Stimulated activated CD8-positive, alpha-beta memory T cell treated with anti-CD3 and anti-CD28 coated beads, Interleukin-12 subunit alpha, Interleukin-12 subunit beta, amount 100 ng/mL, for 4 hours (primary cell): ENCODE measurements around the gene PRRT3.
"Not testable (repeated sequence)": the region's sequence is repeated elsewhere in the genome, so short reads cannot be mapped to it uniquely, and the experiment has no call there.

Experiments used
- DNase-seq: peaks from one replicate; pipeline ENCODE4 v3.0.0-alpha.2; 2020; ENCODE audit warnings: low read depth

The PRRT3 gene

GRCh38 chr3:9917820-9918219 is 34.4 kb downstream of the PRRT3 start:
- no peak for DNase-seq

- DNase-seq = peak; percentile 21
These were observed 35.2 kb downstream of the PRRT3 start, which contains the start of gene IL17RC for GRCh38 chr3:9916734-9917680. TSS of gene IL17RC (plus strand) at chr3:9917098. CDS start at chr3:9917316, 218 bp downstream.

GRCh38 chr3:9916346-9916733 is 35.9 kb downstream of the PRRT3 start:
- DNase-seq = no peak

- DNase-seq = peak; percentile 16
These were observed 36.7 kb downstream of the PRRT3 start for GRCh38 chr3:9915254-9916141.

- no peak for DNase-seq
These were observed 37.5 kb downstream of the PRRT3 start for GRCh38 chr3:9914559-9915253.

- no peak for DNase-seq
These were observed 38.2 kb downstream of the PRRT3 start for GRCh38 chr3:9914011-9914410.

- DNase-seq = no peak
These were observed 38.6 kb downstream of the PRRT3 start for GRCh38 chr3:9913601-9914000.

- DNase-seq = no peak
These were observed 39.8 kb downstream of the PRRT3 start for GRCh38 chr3:9912294-9912935.

GRCh38 chr3:9911863-9912262 is 40.3 kb downstream of the PRRT3 start:
- no peak for DNase-seq

GRCh38 chr3:9909221-9910013 is 42.8 kb downstream of the PRRT3 start:
- DNase-seq = no peak

- DNase-seq = no peak
These were observed 43.9 kb downstream of the PRRT3 start for GRCh38 chr3:9908286-9908685.

- no peak for DNase-seq
These were observed 45.7 kb downstream of the PRRT3 start for GRCh38 chr3:9906480-9906879.

GRCh38 chr3:9903904-9904303 is 48.3 kb downstream of the PRRT3 start:
- no peak for DNase-seq

GRCh38 chr3:9903238-9903624 is 49.0 kb downstream of the PRRT3 start:
- DNase-seq = no peak

- DNase-seq = no peak
These were observed 49.6 kb downstream of the PRRT3 start, which contains the start of gene IL17RE for GRCh38 chr3:9902372-9903237. TSS of gene IL17RE (plus strand) at chr3:9902848. CDS start at chr3:9902933, 85 bp downstream.

- no peak for DNase-seq
These were observed 50.2 kb downstream of the PRRT3 start for GRCh38 chr3:9901967-9902366.

GRCh38 chr3:9900965-9901415 is 51.2 kb downstream of the PRRT3 start:
- not testable (repeated sequence) for DNase-seq

- DNase-seq = no peak
These were observed 52.9 kb downstream of the PRRT3 start for GRCh38 chr3:9899289-9899791.
